T-helper 2 cell (primary cell): ENCODE data around the gene KLHDC7B.
"Not testable (repeated sequence)": the region's sequence is repeated elsewhere in the genome, so short reads cannot be mapped to it uniquely, and the experiment has no call there.

Experiments used
- DNase-seq, 5 experiments: peaks; one replicate each; pipeline versions ENCODE4 v3.0.0 to v3.0.0-alpha.2; 2012 to 2022

KLHDC7B gene

GRCh38 chr22:50517495-50518260 is 28.0 kb upstream of the KLHDC7B start:
- DNase-seq: no peak

GRCh38 chr22:50518606-50519005 is 27.1 kb upstream of the KLHDC7B start:
- no peak for DNase-seq

- DNase-seq: no peak
Measured at GRCh38 chr22:50519151-50519550, 26.5 kb upstream of the KLHDC7B start.

GRCh38 chr22:50520184-50520583 is 25.5 kb upstream of the KLHDC7B start:
- not testable (repeated sequence) for DNase-seq

GRCh38 chr22:50520826-50521453 is 24.8 kb upstream of the KLHDC7B start:
- DNase-seq: no peak

- DNase-seq: no peak
Measured at GRCh38 chr22:50521710-50522109, 24.0 kb upstream of the KLHDC7B start.

- DNase-seq: no peak
Measured at GRCh38 chr22:50522208-50522805, 23.4 kb upstream of the KLHDC7B start.

- DNase-seq: no peak
Measured at GRCh38 chr22:50522806-50523438, 22.8 kb upstream of the KLHDC7B start.

GRCh38 chr22:50523458-50523805 is 22.3 kb upstream of the KLHDC7B start:
- DNase-seq: no peak

- no peak for DNase-seq
Measured at GRCh38 chr22:50523806-50524675, 21.7 kb upstream of the KLHDC7B start.

GRCh38 chr22:50524676-50525103 is 21.0 kb upstream of the KLHDC7B start:
- no peak for DNase-seq

GRCh38 chr22:50525104-50525857 is 20.4 kb upstream of the KLHDC7B start, which contains the start of gene SCO2:
SCO2 (minus strand) TSS chr22:50525598; CDS start chr22:50524411, 1,187 bp downstream.
- peak; percentile 95 to 98 (median 96) for DNase-seq

GRCh38 chr22:50525858-50526107 is 19.9 kb upstream of the KLHDC7B start:
- no peak for DNase-seq

GRCh38 chr22:50526108-50526833 is 19.4 kb upstream of the KLHDC7B start:
- peak; percentile 71 to 93 (median 80) for DNase-seq

- peak in 1 of 5 experiments; percentile 72 for DNase-seq
Measured at GRCh38 chr22:50526834-50527801, 18.6 kb upstream of the KLHDC7B start.

- DNase-seq: no peak
Measured at GRCh38 chr22:50527921-50528681, 17.6 kb upstream of the KLHDC7B start.

GRCh38 chr22:50528682-50529415 is 16.9 kb upstream of the KLHDC7B start:
- DNase-seq: no peak

GRCh38 chr22:50529416-50529896 is 16.2 kb upstream of the KLHDC7B start:
- DNase-seq: peak in 1 of 5 experiments; percentile 27
